NCI-H748 treated with DMSO at 0.1 percent for 48 hours (cell line): ENCODE results near the gene AFAP1.
"Not testable (repeated sequence)": the region's sequence is repeated elsewhere in the genome, so short reads cannot be mapped to it uniquely, and the experiment has no call there.

Experiments
- DNase-seq: peaks from one replicate; lab custom pipeline; 2025; lab: John Stamatoyannopoulos, UW

Gene AFAP1

GRCh38 chr4:7945709-7946380 is 6.2 kb upstream of the AFAP1 start:
- DNase-seq, result no peak

GRCh38 chr4:7944599-7945220 is 5.0 kb upstream of the AFAP1 start:
- no peak for DNase-seq

- DNase-seq, result not testable (repeated sequence)
Measured at GRCh38 chr4:7943688-7944087, 4.0 kb upstream of the AFAP1 start.

GRCh38 chr4:7943211-7943610 is 3.5 kb upstream of the AFAP1 start:
- no peak for DNase-seq

- no peak for DNase-seq
Measured at GRCh38 chr4:7941965-7942496, 2.4 kb upstream of the AFAP1 start.

GRCh38 chr4:7941111-7941964 is 1.7 kb upstream of the AFAP1 start:
- no peak for DNase-seq

GRCh38 chr4:7938609-7939376 is 868 bp downstream of the AFAP1 start:
- DNase-seq, result no peak

GRCh38 chr4:7938266-7938608 is 1.4 kb downstream of the AFAP1 start:
- DNase-seq, result no peak

GRCh38 chr4:7937006-7937405 is 2.7 kb downstream of the AFAP1 start:
- no peak for DNase-seq

GRCh38 chr4:7933651-7934510 is 5.8 kb downstream of the AFAP1 start:
- DNase-seq, result no peak

- no peak for DNase-seq
Measured at GRCh38 chr4:7932287-7932686, 7.4 kb downstream of the AFAP1 start.

- no peak for DNase-seq
Measured at GRCh38 chr4:7929118-7929951, 10.3 kb downstream of the AFAP1 start.

- no peak for DNase-seq
Measured at GRCh38 chr4:7928711-7929110, 10.9 kb downstream of the AFAP1 start.

GRCh38 chr4:7926822-7927221 is 12.8 kb downstream of the AFAP1 start:
- DNase-seq, result no peak

GRCh38 chr4:7924570-7924969 is 15.1 kb downstream of the AFAP1 start:
- no peak for DNase-seq

- DNase-seq, result peak; percentile 48
Measured at GRCh38 chr4:7924163-7924562, 15.5 kb downstream of the AFAP1 start.

- no peak for DNase-seq
Measured at GRCh38 chr4:7922466-7922865, 17.2 kb downstream of the AFAP1 start.

GRCh38 chr4:7918981-7919380 is 20.7 kb downstream of the AFAP1 start:
- no peak for DNase-seq

- DNase-seq, result not testable (repeated sequence)
Measured at GRCh38 chr4:7918187-7918586, 21.5 kb downstream of the AFAP1 start.

- DNase-seq, result no peak
Measured at GRCh38 chr4:7917669-7918068, 22.0 kb downstream of the AFAP1 start.
